ENCODE data around the gene LTBP3. TPM values are rescaled to one million over a fixed set of nuclear protein-coding genes. Genes with fewer than 3 reads are reported as not detected.

Gene LTBP3
- total and polyA plus RNA-seq, 9 of the 15 experiments (the other 6 are each of a cell fraction or from before 2014, with no cell fraction given): 0.06 to 20.5 (median 4.8) TPM

DNA sequence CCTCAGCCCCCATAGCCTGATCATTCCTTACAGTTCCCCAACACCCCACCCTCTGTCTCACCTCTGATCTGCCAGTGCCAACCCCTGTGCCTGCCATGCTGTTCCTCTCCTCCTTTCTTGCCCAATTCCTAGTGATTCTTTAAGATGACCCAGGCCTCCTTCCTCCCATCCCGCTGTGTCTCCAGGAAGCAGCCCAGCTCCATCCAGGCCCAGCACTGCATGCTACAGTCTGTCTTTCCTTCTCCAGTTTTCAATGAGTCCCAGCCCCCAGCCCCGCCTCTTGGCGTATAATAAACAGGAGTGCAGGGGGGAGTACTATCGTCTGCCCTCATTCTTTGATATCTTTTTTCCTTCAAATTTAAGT is 12.3 kb downstream of the LTBP3 start:
- H3K4me3 ChIP-seq: peak overlapping the region; percentile 67
- no peak for TF ChIP-seq TCF7 (IDR thresholded peaks at IDR 0.05; ENCODE audit: borderline replicate concordance)
- 0 out of 2 replicates have a peak, but pooled peaks have one; percentile 27 for TF ChIP-seq HDGF (IDR thresholded peaks at IDR 0.05)
- ChIA-PET POLR2A (interaction anchor here (1.1 to 1.8 kb wide), 2 partner anchors 46 to 122 kb away, joined by 3 to 10 read pairs; partner anchors contain the start of gene MALAT1), CTCF (ENCODE audit: low intra/inter-chr PET ratio) (interaction anchor here (1.2 kb wide), 1 partner anchor 26 kb away, joined by 3 read pairs; no protein-coding TSS in a partner anchor)
- no TSS peak for BruUV-seq (replicated peaks)
- 28% methylated on average over 4 of the region's 4 CpGs for WGBS (ENCODE audit: insufficient coverage, low coverage, missing lambda C conversion rate)
- in situ Hi-C loops (cut with MboI) (no loop called here), intact Hi-C loops (cut with micrococcal nuclease) (loop anchor here (10.0 kb wide), 1 partner anchor 269 kb away; no protein-coding TSS in a partner anchor)
- H3K9me3 ChIP-seq (replicated peaks; ENCODE audit: control insufficient read depth, insufficient read depth, low read depth, low read length): no peaks in the 10 kb centered on the region
- no peaks in the 10 kb centered on the region for H3K36me3 ChIP-seq (ENCODE audit: control insufficient read depth, insufficient read depth, low read length)
- no peaks in the 10 kb centered on the region for H3K9me1 ChIP-seq (ENCODE audit: control insufficient read depth, insufficient read depth, low read length)
- DNase-seq (ENCODE audit: extremely low read depth in 1 of 4, low spot score in 3 of 4) (no peak), FAIRE-seq (peak; percentile 19), ATAC-seq (peak; percentile 9; the same call in 1 of the 3 replicates)
- H2AFZ ChIP-seq (ENCODE audit: low read depth, low read length): peak overlapping the region; percentile 97; the same call in 1 of the 2 replicates
- peak overlapping the region; percentile 62; the same call in 1 of the 3 replicates for H3K27ac ChIP-seq (ENCODE audit: extremely low read depth, low read depth, low read length)
- H3K27me3 ChIP-seq (ENCODE audit: control insufficient read depth in 2 of 2, insufficient read depth in 2 of 2, low read length in 2 of 2): no peaks in the 10 kb centered on the region
- H3K79me2 ChIP-seq (ENCODE audit: control insufficient read depth, insufficient read depth, low read length): no peaks in the 10 kb centered on the region
- peak overlapping the region; percentile 57 to 90; a peak in 3 of 4 replicates for H3K9ac ChIP-seq (ENCODE audit: insufficient read depth in 1 of 2, low read depth in 2 of 2, low read length in 2 of 2)
- no peaks in the 10 kb centered on the region for H4K20me1 ChIP-seq (replicated peaks; ENCODE audit: control insufficient read depth, insufficient read depth, low read length)
- H3K4me2 ChIP-seq (ENCODE audit: insufficient read depth, low read length): peak overlapping the region; percentile 79
- H3K4me1 ChIP-seq (replicated peaks in 1 of 2; ENCODE audit: control insufficient read depth in 2 of 2, insufficient read depth in 2 of 2, low read length in 2 of 2): peaks cover 20 to 51% of the 10 kb centered on the region in 2 experiments

DNA sequence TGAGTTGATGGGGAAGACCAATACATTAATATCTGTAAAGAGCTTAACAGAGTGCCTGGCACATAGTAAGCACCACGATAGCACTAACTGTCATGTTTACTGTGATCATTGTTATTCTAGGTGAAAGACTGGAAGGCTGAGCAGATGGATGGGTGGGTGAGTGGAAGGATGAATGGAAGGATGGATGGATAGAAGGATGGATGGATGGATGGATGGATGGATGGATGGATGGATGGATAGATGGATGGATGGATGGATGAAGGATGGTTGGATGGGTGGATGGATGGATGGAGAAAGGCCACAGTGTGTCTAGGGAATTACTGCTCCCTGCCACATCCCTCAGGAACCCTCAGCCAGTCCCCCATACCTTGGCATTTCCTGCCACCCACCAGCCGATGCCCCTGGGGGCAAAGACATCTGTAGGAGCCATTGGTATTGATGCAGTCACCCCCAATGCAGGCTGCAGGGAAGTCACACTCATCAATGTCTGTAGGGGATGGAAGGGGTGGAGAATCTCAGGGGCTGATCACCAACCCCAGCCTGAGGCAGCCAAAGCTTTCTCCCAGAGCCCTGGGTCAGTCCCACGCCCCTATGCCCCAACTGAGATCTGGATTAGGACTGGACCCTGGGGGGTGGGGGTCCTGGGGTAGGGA is 15.3 kb downstream of the LTBP3 start:
- H3K4me1 ChIP-seq (replicated peaks in 1 of 2; ENCODE audit: control insufficient read depth in 2 of 2, insufficient read depth in 2 of 2, low read length in 2 of 2): peaks cover 18 to 63% of the 10 kb centered on the region in 2 experiments
- peaks cover 13% of the 10 kb centered on the region; the same call in 1 of the 3 replicates for H3K36me3 ChIP-seq (ENCODE audit: control insufficient read depth, insufficient read depth, low read length)
- H2AFZ ChIP-seq (ENCODE audit: low read depth, low read length): no peak overlapping the region
- no peak for DNase-seq (ENCODE audit: extremely low read depth in 1 of 4, low spot score in 3 of 4)
- no peak overlapping the region for H3K9ac ChIP-seq (ENCODE audit: insufficient read depth in 1 of 2, low read depth in 2 of 2, low read length in 2 of 2)
- WGBS (ENCODE audit: insufficient coverage, low coverage, missing lambda C conversion rate): 60% methylated on average over 3 of the region's 3 CpGs
- intact Hi-C loops (cut with micrococcal nuclease) (loop anchor here (5.0 to 10.0 kb wide), 2 partner anchors 44 to 272 kb away; no protein-coding TSS in a partner anchor), in situ Hi-C loops (cut with MboI) (no loop called here)
- TF ChIP-seq, protein P1, sequence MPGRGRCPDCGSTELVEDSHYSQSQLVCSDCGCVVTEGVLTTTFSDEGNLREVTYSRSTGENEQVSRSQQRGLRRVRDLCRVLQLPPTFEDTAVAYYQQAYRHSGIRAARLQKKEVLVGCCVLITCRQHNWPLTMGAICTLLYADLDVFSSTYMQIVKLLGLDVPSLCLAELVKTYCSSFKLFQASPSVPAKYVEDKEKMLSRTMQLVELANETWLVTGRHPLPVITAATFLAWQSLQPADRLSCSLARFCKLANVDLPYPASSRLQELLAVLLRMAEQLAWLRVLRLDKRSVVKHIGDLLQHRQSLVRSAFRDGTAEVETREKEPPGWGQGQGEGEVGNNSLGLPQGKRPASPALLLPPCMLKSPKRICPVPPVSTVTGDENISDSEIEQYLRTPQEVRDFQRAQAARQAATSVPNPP (IDR thresholded peaks at IDR 0.05; ENCODE audit: borderline replicate concordance, insufficient read depth, insufficient read length): no peak
- TF ChIP-seq ARNT (IDR thresholded peaks at IDR 0.05): no peak
- no peak for TF ChIP-seq CBFA2T3 (IDR thresholded peaks at IDR 0.05)
- TF ChIP-seq SIN3B (IDR thresholded peaks at IDR 0.05; ENCODE audit: low read depth): no peak
- TF ChIP-seq KDM1A (IDR thresholded peaks at IDR 0.05): 0 out of 4 replicates have a peak, but pooled peaks of 1 of the 2 experiments have one; percentile 7
- no peak for ATAC-seq
- ChIA-PET CTCF (ENCODE audit: low intra/inter-chr PET ratio) (no interaction called here), POLR2A (interaction anchor here (2.7 kb wide), 1 partner anchor 18 kb away, joined by 13 read pairs; the partner anchor contains the start of gene SCYL1)
- no peaks in the 10 kb centered on the region for H3K27me3 ChIP-seq (ENCODE audit: control insufficient read depth in 2 of 2, insufficient read depth in 2 of 2, low read length in 2 of 2)
- BruUV-seq (replicated peaks): no TSS peak
- no peaks in the 10 kb centered on the region; the same call in 2 of the 3 replicates for H3K79me2 ChIP-seq (ENCODE audit: control insufficient read depth, insufficient read depth, low read length)
- FAIRE-seq: no peak
- H3K9me3 ChIP-seq (replicated peaks; ENCODE audit: control insufficient read depth, insufficient read depth, low read depth, low read length): no peaks in the 10 kb centered on the region
- no peak overlapping the region for H3K27ac ChIP-seq (ENCODE audit: extremely low read depth, low read depth, low read length)
- H3K9me1 ChIP-seq (ENCODE audit: control insufficient read depth, insufficient read depth, low read length): no peaks in the 10 kb centered on the region
- H3K4me2 ChIP-seq (ENCODE audit: insufficient read depth, low read length): no peak overlapping the region
- H3K4me3 ChIP-seq: no peak overlapping the region
- no peaks in the 10 kb centered on the region for H4K20me1 ChIP-seq (replicated peaks; ENCODE audit: control insufficient read depth, insufficient read depth, low read length)
